ENCODE data around the gene TSPYL1. TPM values are rescaled to one million over a fixed set of nuclear protein-coding genes. Genes with fewer than 3 reads are reported as not detected.
"Not testable (repeated sequence)": the region's sequence is repeated elsewhere in the genome, so short reads cannot be mapped to it uniquely, and the experiment has no call there.

The TSPYL1 gene
- total RNA-seq, 1 experiment from 2014 or later, result 57.3 TPM

DNA sequence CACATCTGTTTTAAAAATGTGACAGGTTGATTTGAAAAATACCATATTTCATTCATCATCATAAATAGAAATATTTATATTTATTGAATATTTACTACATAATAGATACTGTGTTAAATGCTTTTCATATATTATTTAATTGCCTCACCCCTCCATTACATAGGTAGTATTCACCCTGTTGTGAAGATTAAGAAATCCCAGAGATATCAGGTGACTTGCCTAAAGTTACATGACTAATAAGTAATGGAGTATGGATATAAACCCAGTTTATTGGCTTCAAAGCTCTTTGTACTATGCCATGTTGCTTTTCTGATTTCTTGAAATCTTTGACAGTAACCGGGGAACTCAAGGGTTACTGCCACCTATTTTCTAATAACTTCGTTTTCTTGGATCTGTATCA lies 10.1 kb upstream of the TSPYL1 start:
- no peak overlapping the region for H3K4me3 Mint-ChIP-seq (ENCODE audit: unreplicated experiment)
- H3K9me3 Mint-ChIP-seq (ENCODE audit: unreplicated experiment), result no peaks in the 10 kb centered on the region
- ChIA-PET CTCF (no interaction called here), POLR2A (no interaction called here)
- TF ChIP-seq, protein P1, sequence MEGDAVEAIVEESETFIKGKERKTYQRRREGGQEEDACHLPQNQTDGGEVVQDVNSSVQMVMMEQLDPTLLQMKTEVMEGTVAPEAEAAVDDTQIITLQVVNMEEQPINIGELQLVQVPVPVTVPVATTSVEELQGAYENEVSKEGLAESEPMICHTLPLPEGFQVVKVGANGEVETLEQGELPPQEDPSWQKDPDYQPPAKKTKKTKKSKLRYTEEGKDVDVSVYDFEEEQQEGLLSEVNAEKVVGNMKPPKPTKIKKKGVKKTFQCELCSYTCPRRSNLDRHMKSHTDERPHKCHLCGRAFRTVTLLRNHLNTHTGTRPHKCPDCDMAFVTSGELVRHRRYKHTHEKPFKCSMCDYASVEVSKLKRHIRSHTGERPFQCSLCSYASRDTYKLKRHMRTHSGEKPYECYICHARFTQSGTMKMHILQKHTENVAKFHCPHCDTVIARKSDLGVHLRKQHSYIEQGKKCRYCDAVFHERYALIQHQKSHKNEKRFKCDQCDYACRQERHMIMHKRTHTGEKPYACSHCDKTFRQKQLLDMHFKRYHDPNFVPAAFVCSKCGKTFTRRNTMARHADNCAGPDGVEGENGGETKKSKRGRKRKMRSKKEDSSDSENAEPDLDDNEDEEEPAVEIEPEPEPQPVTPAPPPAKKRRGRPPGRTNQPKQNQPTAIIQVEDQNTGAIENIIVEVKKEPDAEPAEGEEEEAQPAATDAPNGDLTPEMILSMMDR (IDR thresholded peaks at IDR 0.05; ENCODE audit: insufficient read depth in 1 of 2, low read depth in 1 of 2, low read length in 1 of 2, severe bottlenecking in 1 of 2, unreplicated experiment in 1 of 2), result no peak
- peaks cover 1% of the 10 kb centered on the region for H3K27me3 Mint-ChIP-seq (ENCODE audit: insufficient read depth, unreplicated experiment)
- Histone ChIP-seq H3K36me3 (ENCODE audit: control insufficient read depth, insufficient read depth, low read length) (no peaks in the 10 kb centered on the region), H3K4me1 (no peaks in the 10 kb centered on the region), H3K9me3 (no peaks in the 10 kb centered on the region), H3K4me3 (ENCODE audit: low read depth, low read length) (no peak overlapping the region), H3K27me3 (replicated peaks; ENCODE audit: control insufficient read depth, insufficient read depth, low read length) (no peaks in the 10 kb centered on the region; the same call in 1 of the 2 replicates)
- intact Hi-C loops (cut with micrococcal nuclease; ENCODE audit: unreplicated experiment), result loop anchor here (5.0 kb wide), 2 partner anchors 222 to 357 kb away; partner anchors contain the start of gene CALHM5
- no peak overlapping the region for H3K27ac Mint-ChIP-seq (ENCODE audit: unreplicated experiment)
- no peaks in the 10 kb centered on the region for H3K36me3 Mint-ChIP-seq (ENCODE audit: insufficient read depth, unreplicated experiment)
- no peak for DNase-seq
- BruUV-seq (replicated peaks), result no TSS peak
- no peaks in the 10 kb centered on the region for H3K4me1 Mint-ChIP-seq (ENCODE audit: low read depth, unreplicated experiment)

DNA sequence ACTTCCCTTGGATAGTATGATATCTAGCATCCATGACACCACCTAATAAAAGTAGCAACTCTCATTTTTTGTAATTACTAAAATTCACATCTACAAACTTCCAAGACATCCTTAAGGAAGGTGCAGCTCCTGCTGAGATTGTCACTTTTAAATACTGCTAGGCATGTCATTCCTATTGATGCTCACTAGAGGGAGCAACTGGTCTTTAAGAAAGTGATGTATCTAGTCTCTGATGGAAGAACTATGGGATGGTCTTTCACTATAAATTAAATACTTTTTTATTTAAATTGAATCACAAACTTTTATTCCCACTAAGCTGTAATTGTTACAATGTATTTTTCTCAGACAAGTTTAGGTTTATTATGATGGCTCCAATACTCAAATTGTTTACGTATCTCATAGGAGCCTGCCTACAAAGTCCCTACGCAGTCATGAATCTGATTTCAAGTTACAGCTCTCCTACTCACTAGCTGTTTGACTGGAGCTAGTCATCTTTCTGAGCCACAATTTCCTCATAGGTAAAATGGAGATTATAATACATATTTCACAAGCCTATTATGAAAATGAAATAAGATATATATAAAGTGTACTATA lies 8.1 kb upstream of the TSPYL1 start:
- POLR2A ChIA-PET, result no interaction called here
- DNase-seq, result peak in 1 of 2 experiments; percentile 17

DNA sequence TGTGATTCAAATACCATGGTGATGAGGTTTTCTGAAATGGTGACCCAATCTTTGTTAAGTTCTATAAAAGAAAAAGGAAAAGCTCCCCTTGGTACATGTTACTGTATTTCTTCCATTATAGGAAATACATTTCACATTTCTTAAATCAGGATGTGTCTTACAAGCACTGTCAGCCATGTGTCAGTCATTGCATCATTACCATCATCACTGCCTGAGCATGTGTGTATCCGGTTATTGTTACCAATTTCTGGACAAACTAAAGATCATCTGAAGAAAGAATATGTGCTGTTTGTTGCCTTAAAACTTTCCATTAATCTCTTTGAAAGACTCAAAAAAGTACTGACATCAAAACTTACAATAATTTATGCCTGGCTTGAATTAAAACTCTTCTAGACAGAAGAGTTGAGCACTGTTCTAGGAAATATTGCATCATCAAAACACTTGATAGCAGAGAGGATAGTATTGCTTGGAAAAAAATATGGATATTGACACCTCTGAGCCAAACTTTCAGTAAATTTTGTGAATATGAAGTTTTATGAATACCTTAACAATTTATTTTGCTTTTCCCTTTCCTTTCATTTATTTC lies 7.1 kb upstream of the TSPYL1 start:
- Mint-ChIP-seq H3K4me1 (ENCODE audit: low read depth, unreplicated experiment) (no peaks in the 10 kb centered on the region), H3K9me3 (ENCODE audit: unreplicated experiment) (no peaks in the 10 kb centered on the region), H3K27me3 (ENCODE audit: insufficient read depth, unreplicated experiment) (no peaks in the 10 kb centered on the region), H3K4me3 (ENCODE audit: unreplicated experiment) (no peak overlapping the region), H3K27ac (ENCODE audit: unreplicated experiment) (no peak overlapping the region), H3K36me3 (ENCODE audit: insufficient read depth, unreplicated experiment) (no peaks in the 10 kb centered on the region)
- POLR2A ChIA-PET, result no interaction called here
- CTCF ChIA-PET, result interaction anchor here (0.5 to 1.5 kb wide), 8 partner anchors 18 to 278 kb away, joined by 3 to 10 read pairs (median 4); partner anchors contain the start of gene CALHM5
- H3K27me3 ChIP-seq (replicated peaks; ENCODE audit: control insufficient read depth, insufficient read depth, low read length), result no peaks in the 10 kb centered on the region
- H3K4me1 ChIP-seq, result no peaks in the 10 kb centered on the region
- no peak for DNase-seq
- H3K9me3 ChIP-seq, result no peaks in the 10 kb centered on the region
- intact Hi-C loops (cut with micrococcal nuclease; ENCODE audit: unreplicated experiment), result loop anchor here (1.0 to 5.0 kb wide), 5 partner anchors 30 to 360 kb away; partner anchors contain the start of gene CALHM5
- no TSS peak for BruUV-seq (replicated peaks)
- no peaks in the 10 kb centered on the region for H3K36me3 ChIP-seq (ENCODE audit: control insufficient read depth, insufficient read depth, low read length)
- no peak overlapping the region for H3K4me3 ChIP-seq (ENCODE audit: low read depth, low read length)
- TF ChIP-seq, protein P1 (IDR thresholded peaks at IDR 0.05; ENCODE audit: insufficient read depth in 1 of 2, low read depth in 1 of 2, low read length in 1 of 2, severe bottlenecking in 1 of 2, unreplicated experiment in 1 of 2), result no peak

More for the DNA sequence above, 8.1 kb upstream of the TSPYL1 start:
- Mint-ChIP-seq H3K27me3 (ENCODE audit: insufficient read depth, unreplicated experiment) (no peaks in the 10 kb centered on the region), H3K36me3 (ENCODE audit: insufficient read depth, unreplicated experiment) (no peaks in the 10 kb centered on the region), H3K27ac (ENCODE audit: unreplicated experiment) (no peak overlapping the region), H3K4me3 (ENCODE audit: unreplicated experiment) (no peak overlapping the region), H3K9me3 (ENCODE audit: unreplicated experiment) (no peaks in the 10 kb centered on the region), H3K4me1 (ENCODE audit: low read depth, unreplicated experiment) (no peaks in the 10 kb centered on the region)
- CTCF ChIA-PET, result interaction anchor here (0.5 to 1.5 kb wide), 8 partner anchors 19 to 277 kb away, joined by 3 to 10 read pairs (median 3); partner anchors contain the start of gene CALHM5
- intact Hi-C loops (cut with micrococcal nuclease; ENCODE audit: unreplicated experiment), result loop anchor here (1.0 to 5.0 kb wide), 5 partner anchors 30 to 360 kb away; partner anchors contain the start of gene CALHM5
- Histone ChIP-seq H3K4me1 (no peaks in the 10 kb centered on the region), H3K36me3 (ENCODE audit: control insufficient read depth, insufficient read depth, low read length) (no peaks in the 10 kb centered on the region), H3K27me3 (replicated peaks; ENCODE audit: control insufficient read depth, insufficient read depth, low read length) (no peaks in the 10 kb centered on the region), H3K4me3 (ENCODE audit: low read depth, low read length) (no peak overlapping the region), H3K9me3 (no peaks in the 10 kb centered on the region)
- TF ChIP-seq, protein P1 (IDR thresholded peaks at IDR 0.05; ENCODE audit: insufficient read depth in 1 of 2, low read depth in 1 of 2, low read length in 1 of 2, severe bottlenecking in 1 of 2, unreplicated experiment in 1 of 2), result peak; percentile 76 to 81
- BruUV-seq (replicated peaks), result no TSS peak

DNA sequence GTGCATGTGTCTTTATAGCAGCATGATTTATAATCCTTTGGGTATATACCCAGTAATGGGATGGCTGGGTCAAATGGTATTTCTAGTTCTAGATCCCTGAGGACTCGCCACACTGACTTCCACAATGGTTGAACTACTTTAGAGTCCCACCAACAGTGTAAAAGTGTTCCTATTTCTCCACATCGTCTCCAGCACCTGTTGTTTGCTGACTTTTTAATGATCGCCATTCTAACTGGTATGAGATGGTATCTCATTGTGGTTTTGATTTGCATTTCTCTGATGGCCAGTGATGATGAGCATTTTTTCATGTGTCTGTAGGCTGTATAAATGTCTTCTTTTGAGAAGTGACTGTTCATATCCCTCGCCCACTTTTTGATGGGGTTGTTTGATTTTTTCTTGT lies 5.3 kb upstream of the TSPYL1 start:
- H3K27me3 ChIP-seq (replicated peaks; ENCODE audit: control insufficient read depth, insufficient read depth, low read length); H3K9me3 ChIP-seq; H3K27me3 Mint-ChIP-seq (ENCODE audit: insufficient read depth, unreplicated experiment); CTCF ChIA-PET; H3K4me3 Mint-ChIP-seq (ENCODE audit: unreplicated experiment); BruUV-seq (replicated peaks); H3K36me3 ChIP-seq (ENCODE audit: control insufficient read depth, insufficient read depth, low read length); H3K4me1 Mint-ChIP-seq (ENCODE audit: low read depth, unreplicated experiment); H3K4me1 ChIP-seq; POLR2A ChIA-PET; H3K27ac Mint-ChIP-seq (ENCODE audit: unreplicated experiment); DNase-seq; H3K4me3 ChIP-seq (ENCODE audit: low read depth, low read length); H3K9me3 Mint-ChIP-seq (ENCODE audit: unreplicated experiment); H3K36me3 Mint-ChIP-seq (ENCODE audit: insufficient read depth, unreplicated experiment): not testable (repeated sequence)
- intact Hi-C loops (cut with micrococcal nuclease; ENCODE audit: unreplicated experiment), result loop anchor here (5.0 kb wide), 2 partner anchors 227 to 362 kb away; partner anchors contain the start of gene CALHM5

Data from Caco-2 (cell line).